Transverse colon (tissue), 4 donors: Measurements from ENCODE around the gene CIZ1. TPM values are rescaled to one million over a fixed set of nuclear protein-coding genes. Genes with fewer than 3 reads are reported as not detected.

Source experiments
- DNase-seq: peaks from one replicate; pipeline ENCODE4 v3.0.0-alpha.2; 2019
- H3K27ac ChIP-seq, 4 donors: fragments of 200-600 bp; sonication (generic); 2 replicates each; pipeline ENCODE4 v1.5.1; 2016 to 2018; ENCODE audit warnings: inconsistent platforms in 4 of 4
- H3K27me3 ChIP-seq: fragments of 200-600 bp; sonication (generic); 2 replicates; pipeline ENCODE4 v1.5.1; 2017; ENCODE audit warnings: inconsistent platforms
- H3K36me3 ChIP-seq, 4 donors: fragments of 200-600 bp; sonication (generic); 2 replicates each; pipeline ENCODE4 v1.5.1; 2017 to 2019; ENCODE audit warnings: inconsistent platforms in 4 of 4
- H3K4me1 ChIP-seq, 4 donors: fragments of 200-600 bp; sonication (generic); 2 replicates each; pipeline ENCODE4 v1.5.1; 2017 to 2020; ENCODE audit warnings: inconsistent platforms in 4 of 4
- H3K4me3 ChIP-seq, 4 donors: fragments of 200-600 bp; sonication (generic); 1 replicate in 1 of 4; 2 replicates in 3 of 4; pipeline versions ENCODE4 v1.5.1 to v1.6.1; 2017 to 2019; ENCODE audit warnings: inconsistent platforms in 4 of 4
- H3K9me3 ChIP-seq, 2 donors: fragments of 200-600 bp; sonication (generic); 2 replicates each; pipeline ENCODE4 v1.5.1; 2017 to 2019; ENCODE audit warnings: inconsistent platforms in 2 of 2
- EP300 ChIP-seq: sonication (generic); formaldehyde crosslinking; IDR thresholded peaks from one replicate; pipeline ENCODE4 v1.6.1; 2017; ENCODE audit warnings: antibody characterized with exemption, low read depth
- POLR2A ChIP-seq: fragments of 450-650 bp; IDR thresholded peaks from one replicate; pipeline ENCODE4 v1.6.1; 2016; ENCODE audit warnings: antibody characterized with exemption, mild to moderate bottlenecking, moderate library complexity
- POLR2AphosphoS5 ChIP-seq, 3 donors: sonication (generic); formaldehyde crosslinking; IDR thresholded peaks; one replicate each; pipeline ENCODE4 v1.6.1; 2016; ENCODE audit warnings: antibody characterized with exemption in 3 of 3
- WGBS, 2 donors: methylation state at CpG; one replicate each; pipeline ENCODE4 v1.1.5; 2018; ENCODE audit warnings: low coverage in 1 of 2; 5-methylcytosine and 5-hydroxymethylcytosine counted together
- in situ Hi-C, 4 donors: fragments of 200-750 bp; cut with MboI; loops; one replicate each; pipeline versions ENCODE4 v1.15.0 to v1.15.1; 2017; ENCODE audit warnings: low sequenced_read_pairs in 3 of 4, low pct_ligation_motif_present in 1 of 4, low pct_unique_long_range_greater_than_20kb in 1 of 4
- intact Hi-C: fragments of 100-400 bp; cut with DNase I; formaldehyde crosslinking; loops from one replicate; pipeline ENCODE4 v1.15.1; 2023; ENCODE audit warnings: low total_unique reads
- total RNA-seq, 4 donors: library from RNA; depleted of rRNA; stranded (reverse); fragments of >200 nt; gene quantifications; one replicate each; pipeline ENCODE4 v1.1.0, GENCODE V29; 2016
- TF ChIP-seq, protein P1 (sequence below), 5 experiments: fragments of 200-600 bp in 3 of 5; fragments of 450-650 bp in 2 of 5; sonication (generic) in 3 of 5; IDR thresholded peaks; 1 replicate in 2 of 5; 2 replicates in 3 of 5; pipeline ENCODE4 v1.5.1; 2016 to 2017; ENCODE audit warnings: antibody characterized with exemption in 5 of 5, inconsistent platforms in 3 of 5, mild to moderate bottlenecking in 2 of 5, moderate library complexity in 1 of 5

The CIZ1 gene
- total RNA-seq, 4 donors from 2014 or later: 59.9 to 211 (median 73.0) TPM

DNA sequence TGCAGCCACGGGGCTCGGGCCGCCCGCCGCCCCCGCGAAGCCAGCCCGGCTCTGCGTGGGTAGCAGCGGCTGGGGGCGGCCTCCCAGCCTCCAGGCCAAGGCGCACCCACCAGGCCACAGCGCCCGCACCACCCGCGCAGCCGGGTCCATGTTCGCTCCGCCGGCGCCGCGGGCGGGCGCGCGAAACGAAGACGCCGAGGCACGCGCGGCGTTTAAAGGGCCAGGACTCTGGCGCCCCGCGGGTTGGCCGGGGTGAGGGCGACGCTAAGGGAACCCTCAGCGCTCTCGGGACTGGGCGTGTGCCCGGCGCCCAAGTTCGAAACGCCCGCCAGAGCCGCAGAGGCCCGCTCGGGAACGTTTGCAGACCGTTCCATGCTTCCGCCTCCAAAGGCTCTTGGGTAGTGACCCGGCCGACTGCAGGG lies 63.8 kb downstream of the CIZ1 start, which contains the start of gene PTGES2:
TSS of gene PTGES2 (minus strand) at position 162 of the 422 bp plus-strand sequence. CDS start at position 150, 12 bp downstream.
- WGBS, 2 donors: 0% methylated on average over 50 of the region's 56 CpGs; no CpG with 5 or more reads in 1 of the 2 donors
- Histone ChIP-seq H3K27me3 (no peaks in the 10 kb centered on the region), H3K4me3 (peak within 1 kb of the TSS; percentile 84 to 96 (median 94)), H3K9me3 (no peaks in the 10 kb centered on the region), H3K36me3 (peaks cover 0 to 16% (median 6%) of the 10 kb centered on the region in 4 donors), H3K4me1 (peaks cover 14 to 40% (median 29%) of the 10 kb centered on the region in 4 donors), H3K27ac (peak within 1 kb of the TSS; percentile 94 to 98 (median 96))
- TF ChIP-seq POLR2AphosphoS5 (IDR thresholded peaks at IDR 0.05) (peak in 1 of 3 donors; percentile 54), POLR2A (peak; percentile 8), EP300 (no peak)
- TF ChIP-seq, protein P1, sequence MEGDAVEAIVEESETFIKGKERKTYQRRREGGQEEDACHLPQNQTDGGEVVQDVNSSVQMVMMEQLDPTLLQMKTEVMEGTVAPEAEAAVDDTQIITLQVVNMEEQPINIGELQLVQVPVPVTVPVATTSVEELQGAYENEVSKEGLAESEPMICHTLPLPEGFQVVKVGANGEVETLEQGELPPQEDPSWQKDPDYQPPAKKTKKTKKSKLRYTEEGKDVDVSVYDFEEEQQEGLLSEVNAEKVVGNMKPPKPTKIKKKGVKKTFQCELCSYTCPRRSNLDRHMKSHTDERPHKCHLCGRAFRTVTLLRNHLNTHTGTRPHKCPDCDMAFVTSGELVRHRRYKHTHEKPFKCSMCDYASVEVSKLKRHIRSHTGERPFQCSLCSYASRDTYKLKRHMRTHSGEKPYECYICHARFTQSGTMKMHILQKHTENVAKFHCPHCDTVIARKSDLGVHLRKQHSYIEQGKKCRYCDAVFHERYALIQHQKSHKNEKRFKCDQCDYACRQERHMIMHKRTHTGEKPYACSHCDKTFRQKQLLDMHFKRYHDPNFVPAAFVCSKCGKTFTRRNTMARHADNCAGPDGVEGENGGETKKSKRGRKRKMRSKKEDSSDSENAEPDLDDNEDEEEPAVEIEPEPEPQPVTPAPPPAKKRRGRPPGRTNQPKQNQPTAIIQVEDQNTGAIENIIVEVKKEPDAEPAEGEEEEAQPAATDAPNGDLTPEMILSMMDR (IDR thresholded peaks at IDR 0.05): no peak
- intact Hi-C loops (no loop called here), in situ Hi-C loops (loop anchor here in 1 of 4 donors (25.0 kb wide), 1 partner anchor 90 kb away; no protein-coding TSS in a partner anchor)
- peak; percentile 85 for DNase-seq

DNA sequence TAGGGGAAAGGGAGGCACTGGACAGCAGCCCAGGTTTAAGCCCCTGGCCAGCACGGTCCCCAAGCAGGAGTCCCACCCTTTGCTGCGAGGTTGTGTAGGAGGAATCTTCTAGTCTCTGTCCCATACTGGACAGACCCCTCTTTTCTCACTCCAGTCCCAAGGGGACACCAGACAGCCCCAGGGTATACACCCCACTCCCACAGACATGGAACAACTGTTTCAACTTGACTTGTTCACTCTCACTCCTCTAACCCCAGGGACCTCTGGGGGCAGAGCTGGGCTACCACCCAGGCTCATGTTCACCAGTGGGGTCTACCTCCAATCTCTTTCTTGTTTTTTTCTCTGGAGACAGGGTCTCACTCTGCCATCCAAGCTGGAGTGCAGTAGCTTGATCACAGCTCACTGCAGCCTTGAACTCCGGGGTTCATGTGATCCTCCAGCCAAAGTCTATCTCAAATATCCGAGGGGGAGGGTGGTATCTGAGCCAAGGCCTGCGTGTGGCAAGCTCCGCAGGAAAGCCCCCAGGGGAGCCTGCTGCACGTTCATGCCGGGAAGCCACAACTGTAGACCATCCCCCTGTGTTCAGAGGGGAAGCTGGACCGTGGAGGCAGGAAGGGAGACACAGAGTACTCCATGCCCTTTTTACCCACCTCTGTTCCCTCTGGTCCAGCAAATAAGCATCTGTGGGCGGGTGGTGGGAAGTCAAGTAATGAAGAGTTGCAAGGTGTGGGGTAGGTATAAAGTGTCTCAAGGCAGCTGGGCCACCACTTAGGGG lies 65.6 kb downstream of the CIZ1 start:
- H3K36me3 ChIP-seq: peaks cover 0 to 21% (median 10%) of the 10 kb centered on the region in 4 donors
- peak overlapping the region in 1 of 4 donors; percentile 96 for H3K4me3 ChIP-seq

DNA sequence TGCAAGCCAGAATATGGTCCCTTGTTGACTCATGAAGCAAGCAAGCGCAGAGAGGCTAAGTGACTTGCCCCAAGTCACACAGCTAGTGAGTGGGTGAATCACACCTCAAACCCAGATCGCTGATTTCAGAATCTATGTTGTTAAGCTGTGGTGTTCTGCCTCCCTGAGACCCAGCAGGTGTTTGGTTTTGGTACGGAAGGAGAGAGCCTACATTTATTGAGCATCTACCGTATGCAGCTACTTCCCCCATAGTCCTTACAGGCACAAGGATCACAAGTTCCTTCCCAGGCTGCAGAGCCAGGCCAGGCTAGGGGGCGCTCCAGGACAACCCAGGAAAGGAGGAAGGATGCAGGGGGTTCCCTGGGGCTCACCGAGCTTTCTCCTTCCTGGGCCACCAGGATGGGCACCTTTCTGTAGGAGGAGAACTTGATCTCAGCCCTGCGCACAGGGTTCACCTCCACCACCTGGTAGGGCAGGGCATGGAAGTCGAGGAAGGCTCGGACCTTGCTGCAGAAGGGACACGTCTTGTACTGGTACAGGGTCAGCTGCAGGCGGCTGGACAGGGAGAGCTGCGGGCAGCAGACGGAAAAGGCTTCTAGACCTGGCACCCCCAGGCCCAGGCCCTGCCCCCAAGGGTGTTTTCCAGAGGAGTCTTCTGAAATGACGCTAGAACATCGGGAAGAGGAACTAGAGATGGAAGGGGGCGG lies 66.3 kb downstream of the CIZ1 start:
- Histone ChIP-seq H3K36me3 (peaks cover 0 to 21% (median 10%) of the 10 kb centered on the region in 4 donors), H3K4me3 (no peak overlapping the region), H3K9me3 (no peaks in the 10 kb centered on the region), H3K27me3 (no peaks in the 10 kb centered on the region), H3K27ac (peak overlapping the region in 2 of 4 donors; percentile 3 to 24), H3K4me1 (peaks cover 14 to 34% (median 29%) of the 10 kb centered on the region in 4 donors)
- intact Hi-C loops: no loop called here
- 48 to 67% methylated on average over 6 to 16 of the region's 16 CpGs for WGBS, 2 donors
- in situ Hi-C loops: loop anchor here in 2 of 4 donors (25.0 kb wide), 2 partner anchors 88 to 163 kb away; no protein-coding TSS in a partner anchor
- peak; percentile 87 for DNase-seq
- TF ChIP-seq POLR2AphosphoS5 (IDR thresholded peaks at IDR 0.05): no peak
- TF ChIP-seq, protein P1 (IDR thresholded peaks at IDR 0.05): peak in 4 of 5 experiments; percentile 44 to 55 (median 51)
- TF ChIP-seq POLR2A: no peak
- no peak for TF ChIP-seq EP300

More for the DNA sequence above, 65.6 kb downstream of the CIZ1 start:
- Histone ChIP-seq H3K27ac (peak overlapping the region in 2 of 4 donors; percentile 3 to 24), H3K4me1 (peaks cover 14 to 34% (median 29%) of the 10 kb centered on the region in 4 donors), H3K27me3 (no peaks in the 10 kb centered on the region), H3K9me3 (no peaks in the 10 kb centered on the region)
- WGBS, 2 donors: 41 to 80% methylated on average over 1 to 10 of the region's 10 CpGs
- no peak for DNase-seq
- no peak for TF ChIP-seq POLR2A
- no peak for TF ChIP-seq EP300
- TF ChIP-seq, protein P1 (IDR thresholded peaks at IDR 0.05): no peak
- no peak for TF ChIP-seq POLR2AphosphoS5 (IDR thresholded peaks at IDR 0.05)
- in situ Hi-C loops: loop anchor here in 1 of 4 donors (25.0 kb wide), 1 partner anchor 88 kb away; no protein-coding TSS in a partner anchor
- intact Hi-C loops: no loop called here
